GM18951 (cell line): Measurements from ENCODE around the gene PABPC1L.
A peak's percentile ranks its signal among the peaks of the same experiment; 100 is the strongest.

ENCODE experiments used
- POLR2A ChIP-seq: IDR thresholded peaks from 4 replicates; pipeline ENCODE4 v1.6.1; 2011; ENCODE audit warnings: mild to moderate bottlenecking; ENCODE audit not compliant: insufficient read length, insufficient read depth; ENCODE audit errors: extremely low read depth
- in situ Hi-C: fragments of 300-500 bp; cut with MboI; formaldehyde crosslinking; loops from one replicate; pipeline ENCODE4 v1.12.0; 2022; ENCODE audit warnings: low sequenced_read_pairs, mixed read lengths, inconsistent platforms; ENCODE audit not compliant: unreplicated experiment

PABPC1L gene

DNA sequence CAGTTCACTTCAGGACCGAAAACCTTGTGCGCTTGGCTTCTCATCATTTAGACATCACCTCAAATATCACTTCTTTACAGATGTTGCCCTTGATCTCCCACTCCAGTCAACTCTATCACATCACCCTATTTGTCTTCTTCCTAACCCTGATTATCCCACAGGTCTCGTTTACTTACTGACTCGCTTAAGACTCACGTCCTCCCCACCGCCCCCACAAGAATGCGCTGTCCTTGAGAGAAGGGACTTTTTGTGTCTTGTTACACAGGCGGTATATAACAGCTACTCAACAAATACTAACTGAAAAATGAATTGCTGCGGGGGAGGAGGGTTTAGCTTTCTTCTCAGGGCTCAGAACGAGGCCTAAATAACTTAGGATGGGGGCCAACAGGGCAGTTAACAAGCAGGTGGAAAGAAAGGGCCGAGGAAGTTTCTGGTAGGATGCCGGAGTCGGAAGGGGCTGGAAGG, 49.8 kb downstream of the PABPC1L start:
- no peak for TF ChIP-seq POLR2A

GRCh38 chr20:44960103-44960852, 50.4 kb downstream of the PABPC1L start, which contains the start of gene TOMM34:
Gene TOMM34 (minus strand): TSS chr20:44960397. CDS start chr20:44960333, 64 bp downstream.
- peak; percentile 88 for TF ChIP-seq POLR2A
- in situ Hi-C loops: no loop called here

More for the DNA sequence above, 49.8 kb downstream of the PABPC1L start:
- in situ Hi-C loops: no loop called here

- in situ Hi-C loops: no loop called here
- TF ChIP-seq POLR2A: no peak
These were observed 51.4 kb downstream of the PABPC1L start for GRCh38 chr20:44961011-44961869.

DNA sequence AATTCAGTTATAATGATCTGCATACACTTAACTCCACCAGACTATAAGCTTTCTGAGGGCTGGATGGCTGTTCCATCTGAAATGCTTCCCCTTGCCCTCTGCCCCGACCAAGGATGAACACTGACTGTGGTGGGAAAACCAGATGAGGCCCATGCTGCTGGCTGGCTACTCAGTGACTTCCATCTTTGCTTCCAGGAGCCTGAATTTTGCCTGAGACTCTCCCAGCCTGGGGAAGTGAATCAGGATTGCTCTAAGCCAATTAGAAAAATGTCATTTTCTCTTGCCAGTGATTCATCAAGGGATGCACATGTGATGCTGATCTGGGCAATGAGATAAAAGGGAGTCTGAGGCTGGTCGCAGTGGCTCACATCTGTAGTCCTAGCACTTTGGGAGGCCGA, 52.0 kb downstream of the PABPC1L start:
- TF ChIP-seq POLR2A: no peak
- in situ Hi-C loops: no loop called here

DNA sequence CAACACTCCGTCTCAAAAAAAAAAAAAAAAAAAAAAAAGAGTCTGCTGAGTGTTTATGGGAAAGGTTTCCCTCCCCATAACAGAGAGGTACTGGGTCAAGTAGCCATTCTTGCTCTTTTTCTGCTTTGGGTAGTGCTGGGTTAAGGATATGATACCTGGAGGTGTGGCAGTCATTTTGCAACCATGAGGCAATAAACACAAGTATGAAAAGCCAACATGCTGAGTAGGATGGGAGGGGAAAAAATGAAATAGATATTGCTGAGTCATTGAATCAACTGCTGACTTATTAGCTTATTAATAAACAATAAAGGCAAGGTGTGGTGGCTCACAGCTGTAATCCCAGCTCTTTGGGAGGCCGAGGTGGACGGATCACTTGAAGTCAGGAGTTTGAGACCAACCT, 52.6 kb downstream of the PABPC1L start:
- in situ Hi-C loops: no loop called here
- no peak for TF ChIP-seq POLR2A

- TF ChIP-seq POLR2A: no peak
- in situ Hi-C loops: no loop called here
These were observed 53.7 kb downstream of the PABPC1L start for GRCh38 chr20:44963325-44964215.

DNA sequence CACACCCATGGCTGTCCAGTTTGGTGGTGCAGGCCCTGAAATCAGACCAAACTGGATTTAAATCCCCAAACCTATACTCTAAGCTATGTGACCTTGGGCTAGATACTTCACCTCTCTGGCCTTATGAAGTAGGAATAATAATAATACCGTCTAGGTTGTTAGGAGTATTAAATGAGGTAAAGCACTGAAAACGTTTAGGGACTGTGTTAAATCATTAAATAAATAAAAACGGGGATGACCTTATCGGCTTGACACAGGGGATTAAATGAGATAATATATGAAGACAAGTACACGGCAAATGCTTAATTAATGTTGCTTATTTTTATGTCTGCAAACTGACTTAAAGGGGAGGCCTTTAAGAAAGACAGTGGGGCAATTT, 55.8 kb downstream of the PABPC1L start:
- no peak for TF ChIP-seq POLR2A
- in situ Hi-C loops: no loop called here

DNA sequence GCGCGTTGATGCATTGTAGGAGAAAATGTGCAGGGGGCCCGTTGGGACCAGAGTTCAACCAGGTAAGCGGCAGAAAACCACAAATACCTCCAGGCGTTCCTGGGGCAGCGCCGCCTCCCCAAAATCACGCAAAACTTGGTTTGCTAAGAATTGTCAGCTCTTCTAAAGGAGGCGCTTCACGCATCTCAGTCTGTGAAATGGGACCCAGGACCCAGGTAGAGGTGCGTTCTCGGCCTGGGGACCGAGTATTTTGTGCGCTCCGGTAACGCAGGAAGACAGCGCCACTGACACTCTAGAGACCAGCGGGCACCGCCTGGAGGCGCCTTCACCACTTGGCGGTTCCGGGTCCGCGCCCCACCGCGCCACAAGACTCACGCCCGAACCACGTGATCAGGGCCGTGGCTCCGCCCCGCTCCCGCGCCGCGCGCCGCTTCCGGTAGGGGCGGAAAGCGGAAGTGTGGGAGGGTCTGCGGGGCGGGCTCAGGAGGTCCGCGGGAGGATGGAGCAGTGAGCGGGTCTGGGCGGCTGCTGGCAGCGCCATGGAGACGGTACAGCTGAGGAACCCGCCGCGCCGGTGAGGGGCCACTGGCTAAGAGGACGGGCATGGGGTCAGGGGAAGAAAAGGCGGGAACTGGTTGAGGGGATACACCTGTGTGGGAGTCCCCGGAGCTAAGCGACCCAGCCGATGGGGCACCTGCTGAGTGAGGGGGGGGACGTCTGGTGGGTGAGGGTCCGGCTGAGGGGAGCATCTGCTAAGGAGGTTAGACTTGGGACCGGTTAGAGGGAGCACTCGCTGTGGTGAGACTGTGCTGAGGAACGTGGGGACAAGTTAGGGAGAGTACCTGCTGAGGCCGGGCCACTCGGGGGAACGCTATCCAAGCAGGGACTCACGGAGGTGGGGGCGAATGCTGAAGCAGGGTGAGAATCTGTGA, 56.4 kb downstream of the PABPC1L start, which contains the start of gene STK4:
TSS of gene STK4 (plus strand) at position 483 of the 932 bp plus-strand sequence. CDS start at position 540, 57 bp downstream.
- peak; percentile 85 for TF ChIP-seq POLR2A
- in situ Hi-C loops: no loop called here

GRCh38 chr20:44967207-44967807, 57.4 kb downstream of the PABPC1L start:
- peak; percentile 31 for TF ChIP-seq POLR2A
- in situ Hi-C loops: no loop called here

- in situ Hi-C loops: no loop called here
- no peak for TF ChIP-seq POLR2A
These were observed 59.5 kb downstream of the PABPC1L start for GRCh38 chr20:44969300-44969894.

GRCh38 chr20:44970243-44970757, 60.4 kb downstream of the PABPC1L start:
- in situ Hi-C loops: no loop called here
- TF ChIP-seq POLR2A: no peak
